Heart left ventricle (tissue), 13 donors: ENCODE measurements around the gene GIN1.

Experiments used
- POLR2A ChIP-seq, 2 donors: fragments of 450-650 bp; IDR thresholded peaks; one replicate each; pipeline ENCODE4 v1.6.1; 2017; ENCODE audit warnings: antibody characterized with exemption in 2 of 2, mild to moderate bottlenecking in 2 of 2, moderate library complexity in 2 of 2
- TF ChIP-seq, protein P1 (sequence below), 12 donors: fragments of 200-600 bp; sonication (generic) in 4 of 12; IDR thresholded peaks; one replicate each; pipeline versions ENCODE4 v1.5.0 to v1.8.0; 2018 to 2022; ENCODE audit warnings: antibody characterized with exemption in 12 of 12, mild to moderate bottlenecking in 5 of 12
- donor health status: ischemic (EF 13 %, LVEDD 7.1; RV severe dilation, severe dysfunction).
- donor health status: DM: no; HTN: yes; CAD: no.
- donor health status: DM: no; HTN: no; CAD: no.
- donor health status: ischemic (EF 25% LVEDD 6.9; RV normal size, moderate dysfunction).
- donor health status: ischemic (EF 25% LVEDD 5.7; RV mildly dilated, moderate dysfunction).
- donor health status: ischemic (EF 35%, LVEDD 5.7; RV mildly dilated, moderate dysfunction).
- donor health status: nonischemic (EF 11% LVEDD 7.7; RV severe dilation, severe dysfunction).
- donor health status: DM: yes; HTN: yes; CAD: no.
- donor health status: PGD.
- donor health status: ischemic (EF 29% LVEDD 5.4; RV normal size, mild dysfunction).
- donor health status: nonischemic (EF 23%, LVEDD 6.1; RV moderate dilation, normal function).

- TF ChIP-seq, protein P1, sequence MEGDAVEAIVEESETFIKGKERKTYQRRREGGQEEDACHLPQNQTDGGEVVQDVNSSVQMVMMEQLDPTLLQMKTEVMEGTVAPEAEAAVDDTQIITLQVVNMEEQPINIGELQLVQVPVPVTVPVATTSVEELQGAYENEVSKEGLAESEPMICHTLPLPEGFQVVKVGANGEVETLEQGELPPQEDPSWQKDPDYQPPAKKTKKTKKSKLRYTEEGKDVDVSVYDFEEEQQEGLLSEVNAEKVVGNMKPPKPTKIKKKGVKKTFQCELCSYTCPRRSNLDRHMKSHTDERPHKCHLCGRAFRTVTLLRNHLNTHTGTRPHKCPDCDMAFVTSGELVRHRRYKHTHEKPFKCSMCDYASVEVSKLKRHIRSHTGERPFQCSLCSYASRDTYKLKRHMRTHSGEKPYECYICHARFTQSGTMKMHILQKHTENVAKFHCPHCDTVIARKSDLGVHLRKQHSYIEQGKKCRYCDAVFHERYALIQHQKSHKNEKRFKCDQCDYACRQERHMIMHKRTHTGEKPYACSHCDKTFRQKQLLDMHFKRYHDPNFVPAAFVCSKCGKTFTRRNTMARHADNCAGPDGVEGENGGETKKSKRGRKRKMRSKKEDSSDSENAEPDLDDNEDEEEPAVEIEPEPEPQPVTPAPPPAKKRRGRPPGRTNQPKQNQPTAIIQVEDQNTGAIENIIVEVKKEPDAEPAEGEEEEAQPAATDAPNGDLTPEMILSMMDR (IDR thresholded peaks at IDR 0.05) = no peak
- no peak for TF ChIP-seq POLR2A (IDR thresholded peaks at IDR 0.05)
Measured at GRCh38 chr5:103057208-103058130, 62.5 kb downstream of the GIN1 start.
